NCI-H1417 (cell line): ENCODE results near the gene CYREN.
"Not testable (repeated sequence)": the region's sequence is repeated elsewhere in the genome, so short reads cannot be mapped to it uniquely, and the experiment has no call there.

Experiments
- DNase-seq, 3 experiments: peaks; one replicate each; lab custom pipeline; 2025; lab: John Stamatoyannopoulos, UW

CYREN gene

DNA sequence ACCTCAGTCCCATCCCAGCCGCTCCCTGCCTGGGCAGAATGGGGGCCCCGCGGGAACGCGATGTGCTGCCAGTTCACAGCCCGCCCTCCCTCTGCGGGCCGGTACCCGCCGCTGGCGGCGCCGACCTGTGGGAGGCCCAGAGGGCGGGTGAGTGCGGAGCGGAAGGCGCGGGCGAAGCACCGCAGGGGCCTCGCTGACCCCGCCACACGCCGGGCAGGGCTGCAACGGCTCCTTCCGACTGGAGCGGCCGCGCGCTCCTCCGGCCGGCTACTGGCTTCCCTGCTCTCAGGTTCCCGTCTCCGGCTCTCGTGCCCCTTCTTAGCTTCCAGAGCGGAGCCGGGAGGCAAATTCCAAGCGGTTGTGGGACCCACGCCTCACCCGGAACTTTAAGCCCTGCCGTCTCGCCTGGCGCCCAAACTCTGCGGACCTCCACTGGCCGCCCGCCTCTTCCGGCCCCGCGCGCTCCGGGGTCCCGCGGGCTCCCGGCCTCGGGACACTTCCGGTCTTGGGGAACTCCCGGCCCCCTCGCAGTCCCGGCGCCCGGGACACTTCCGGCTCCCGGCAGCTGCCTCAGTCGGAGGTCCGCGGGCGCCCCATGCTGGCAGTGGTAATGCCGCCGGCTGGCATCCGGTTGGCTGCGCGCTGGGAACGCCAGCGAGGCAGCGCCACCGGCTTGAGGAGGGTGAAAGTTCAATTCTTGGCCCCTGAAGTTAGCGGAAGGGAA lies at the start of gene CYREN:
CYREN (minus strand) TSS at position 434 of the 724 bp plus-strand sequence. CDS start 1,785 bp downstream, outside the sequence.
- DNase-seq, result peak; percentile 93 to 97 (median 97)

DNA sequence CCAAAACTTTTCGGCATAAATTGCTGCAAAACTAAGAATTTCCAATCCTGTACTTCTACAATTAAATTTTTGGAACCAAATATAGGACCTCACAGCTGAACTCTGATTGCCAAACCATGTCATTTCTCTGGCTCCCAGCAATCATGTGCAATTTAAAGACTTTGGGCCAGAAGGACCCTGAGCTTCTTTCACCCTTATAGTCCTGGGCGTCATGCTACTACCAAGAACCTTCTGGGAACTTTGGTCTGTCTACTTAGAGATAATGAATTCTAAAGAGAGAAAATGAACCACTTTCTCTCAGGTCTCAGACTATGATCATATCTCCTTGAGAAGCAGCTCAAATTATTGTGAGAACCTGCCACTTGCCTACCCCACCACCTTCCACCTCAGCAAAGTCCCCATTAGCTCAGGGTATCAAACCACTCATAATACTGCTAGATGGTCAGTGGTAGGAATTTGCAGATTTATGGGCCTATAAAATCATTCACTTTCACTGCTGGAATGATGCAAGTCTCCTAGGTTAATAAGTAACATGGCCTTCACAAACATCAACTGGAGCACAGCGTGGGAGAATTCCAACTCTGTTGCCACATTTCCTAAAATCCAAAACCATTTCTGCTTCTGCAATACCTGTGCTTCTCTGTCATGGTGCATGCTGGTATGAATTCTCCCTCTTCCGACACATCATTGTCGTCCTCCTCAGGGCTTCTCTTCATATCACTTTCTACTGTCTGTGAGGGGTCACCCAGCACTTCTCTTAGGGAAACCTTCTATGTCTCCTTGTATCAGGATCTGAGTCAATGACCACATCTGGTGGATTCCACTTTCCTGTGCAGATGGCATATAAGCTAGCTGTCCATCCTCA lies 47.4 kb upstream of the CYREN start:
- no peak for DNase-seq

GRCh38 chr7:135215698-135216097 lies 45.2 kb upstream of the CYREN start:
- no peak for DNase-seq

DNA sequence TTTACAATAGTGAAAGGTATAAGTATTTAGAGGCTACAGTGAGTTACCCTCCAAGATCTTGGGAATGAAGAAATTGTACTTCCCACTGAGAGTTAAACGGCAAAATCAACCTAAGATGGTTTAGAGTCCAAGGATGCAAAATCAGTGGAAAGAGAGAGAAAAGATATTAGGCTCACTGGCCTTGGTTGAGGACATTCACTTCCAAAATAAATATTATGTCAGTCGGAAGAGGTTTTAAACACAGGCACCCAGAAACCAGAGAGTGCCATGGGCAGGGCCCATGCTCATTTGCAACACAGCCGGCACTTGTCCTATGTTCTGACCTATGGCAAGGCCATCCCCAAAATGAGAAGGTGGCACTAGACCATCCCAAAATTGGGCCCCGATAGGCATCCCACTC lies 44.7 kb upstream of the CYREN start:
- no peak for DNase-seq

DNA sequence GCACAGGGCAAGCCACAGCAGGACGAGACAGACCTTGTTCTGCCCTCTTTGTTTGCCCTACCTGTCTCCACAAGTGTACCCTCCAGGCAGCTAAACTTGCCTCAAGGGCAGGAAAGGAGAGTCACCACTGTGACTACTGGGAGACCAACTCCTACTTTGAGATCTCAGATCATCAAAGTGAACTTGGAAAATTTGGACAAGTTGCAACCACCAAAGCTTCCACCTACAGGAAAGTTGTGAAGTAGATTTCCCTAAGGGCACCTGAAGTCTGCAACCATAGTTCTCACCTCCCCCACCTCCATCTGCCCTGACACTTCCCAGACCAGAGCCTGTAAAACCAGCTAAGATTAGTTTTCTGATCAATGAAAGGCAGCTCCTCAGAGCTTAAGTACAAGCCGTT lies 43.3 kb upstream of the CYREN start:
- no peak for DNase-seq

DNA sequence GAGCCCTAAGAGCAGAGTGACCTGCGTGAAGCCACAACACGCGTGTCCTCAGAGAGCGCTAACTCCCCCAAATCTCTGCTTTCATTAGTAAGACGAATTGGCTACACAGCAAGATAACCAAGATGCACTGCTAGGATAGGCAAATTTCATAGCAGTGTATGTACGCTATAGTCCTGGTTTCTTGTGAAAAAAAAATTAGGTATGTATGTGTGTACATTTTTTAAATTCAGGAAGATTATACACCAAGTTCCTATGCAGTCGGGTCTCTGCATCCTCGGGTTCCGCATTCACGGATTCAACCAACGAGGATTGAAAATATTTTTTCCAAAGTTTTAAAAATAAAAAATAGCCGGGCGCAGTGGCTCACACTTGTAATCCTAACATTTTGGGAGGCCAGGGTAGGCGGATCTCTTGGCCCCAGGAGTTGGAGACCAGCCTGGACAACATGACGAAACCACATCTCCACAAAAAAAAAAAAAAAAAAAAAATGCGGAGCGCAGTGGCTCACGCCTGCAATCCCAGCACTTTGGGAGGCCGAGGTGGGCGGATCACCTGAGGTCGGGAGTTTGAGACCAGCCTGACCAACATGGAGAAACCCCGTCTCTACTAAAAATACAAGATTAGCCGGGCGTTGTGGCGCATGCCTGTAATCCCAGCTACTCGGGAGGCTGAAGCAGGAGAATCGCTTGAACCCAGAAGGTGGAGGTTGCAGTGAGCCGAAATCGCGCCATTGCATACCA lies 41.6 kb upstream of the CYREN start:
- DNase-seq, result not testable (repeated sequence)

GRCh38 chr7:135211179-135211945 lies 40.9 kb upstream of the CYREN start, which contains the start of gene WDR91:
Gene WDR91 (minus strand): TSS chr7:135211526. CDS start chr7:135211502, 24 bp downstream.
- peak; percentile 98 for DNase-seq

DNA sequence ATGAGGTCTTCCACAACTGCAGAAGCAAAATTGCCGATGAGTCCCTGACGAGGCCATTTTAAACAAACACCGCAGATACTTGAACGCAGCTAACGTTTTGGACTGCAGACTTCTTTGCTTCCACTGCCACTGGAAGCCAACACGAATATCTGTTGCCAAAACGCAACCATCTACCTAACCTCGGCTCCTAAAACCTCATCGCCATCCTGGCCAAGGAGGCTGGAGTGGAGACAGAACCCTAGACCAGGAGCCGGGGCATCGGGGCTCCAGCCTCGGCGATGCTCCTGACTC lies 40.3 kb upstream of the CYREN start:
- DNase-seq, result peak in 1 of 3 experiments; percentile 83

- DNase-seq, result no peak
These were observed 38.8 kb upstream of the CYREN start for GRCh38 chr7:135209225-135209834.

DNA sequence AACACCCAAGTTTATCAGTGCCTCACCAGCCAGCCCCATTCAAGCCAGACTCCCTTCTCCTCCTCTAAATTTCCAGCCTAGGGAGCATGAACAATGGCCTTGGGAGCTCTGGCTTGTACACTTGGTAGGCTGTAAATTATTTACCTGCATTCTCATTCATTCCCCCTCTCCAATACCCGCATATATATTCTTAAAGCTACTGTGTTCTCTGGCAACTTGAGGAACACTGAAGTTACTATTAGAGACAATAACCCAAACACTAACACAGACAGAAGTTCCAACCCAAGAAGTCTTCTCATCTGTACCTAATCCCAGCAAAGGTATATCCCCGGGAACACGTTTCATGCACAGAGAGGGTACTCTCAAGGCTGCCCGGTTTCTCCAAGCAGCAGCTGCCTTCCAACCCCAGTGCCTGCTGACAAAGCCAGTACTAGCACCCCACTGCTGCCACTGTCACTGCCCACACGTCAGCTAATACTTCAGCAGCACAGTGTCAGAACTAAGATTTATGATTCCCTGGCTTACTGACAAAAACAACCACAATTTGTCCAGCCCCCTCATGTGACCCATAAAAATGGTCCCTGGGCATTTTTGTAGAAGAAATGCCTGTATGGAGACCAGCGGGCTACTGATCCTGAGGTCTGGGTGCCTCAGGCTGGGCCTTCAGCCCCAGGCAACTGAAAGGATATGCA lies 37.7 kb upstream of the CYREN start:
- no peak for DNase-seq

DNA sequence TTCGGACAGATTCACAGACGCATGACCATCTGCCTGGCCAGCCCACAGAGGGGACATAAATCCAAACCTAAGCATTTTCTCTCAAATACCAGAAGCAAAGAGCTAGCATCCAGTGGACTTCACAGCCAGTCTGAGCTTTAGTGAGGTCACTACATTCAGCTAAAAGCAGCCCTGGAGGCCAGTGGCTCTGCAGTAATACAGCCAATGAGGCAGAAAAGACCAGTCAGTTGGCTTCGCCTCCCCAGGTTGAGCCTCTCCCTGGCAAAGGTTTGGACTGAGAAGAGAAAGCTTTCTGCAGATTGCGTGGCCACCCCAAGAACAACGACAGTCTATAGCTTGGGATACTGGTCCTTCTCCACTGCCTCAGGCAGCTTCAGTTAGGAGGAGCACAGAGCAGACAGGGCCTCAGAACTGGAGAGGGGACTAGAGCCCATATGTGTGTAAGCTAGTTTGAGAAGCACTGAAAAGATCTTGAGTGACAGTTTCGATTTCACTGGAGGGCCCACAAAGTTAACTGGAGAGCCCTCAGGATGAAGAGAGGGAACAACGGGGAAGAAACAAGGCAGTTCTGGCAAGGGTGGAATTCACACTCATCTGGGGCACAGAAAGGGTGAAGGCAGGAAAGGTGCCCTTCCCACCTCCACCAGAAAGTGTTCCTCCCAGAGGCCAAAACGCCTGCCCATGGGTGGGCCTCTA lies 37.0 kb upstream of the CYREN start:
- DNase-seq, result no peak

DNA sequence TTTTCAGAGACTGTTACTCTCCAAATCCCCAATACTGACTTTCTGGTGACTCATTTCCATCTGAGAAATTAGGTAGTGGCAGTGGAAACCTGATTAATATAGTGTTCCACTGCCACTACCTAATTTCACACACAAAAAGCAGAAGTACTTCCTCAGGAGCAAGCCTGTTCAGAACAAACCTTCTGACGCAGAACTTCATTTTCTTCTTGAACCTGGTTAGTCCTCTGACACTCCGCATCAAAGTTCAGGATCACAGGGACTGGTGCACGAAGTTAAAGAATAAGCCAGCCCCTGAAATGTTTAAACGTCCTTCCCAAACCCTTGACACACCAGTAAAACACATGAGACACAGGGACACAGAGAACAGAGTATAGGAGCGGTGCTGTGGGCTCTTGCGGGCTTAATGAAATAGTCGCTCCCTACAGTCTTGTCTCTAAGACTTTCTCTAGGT lies 36.5 kb upstream of the CYREN start:
- no peak for DNase-seq

DNA sequence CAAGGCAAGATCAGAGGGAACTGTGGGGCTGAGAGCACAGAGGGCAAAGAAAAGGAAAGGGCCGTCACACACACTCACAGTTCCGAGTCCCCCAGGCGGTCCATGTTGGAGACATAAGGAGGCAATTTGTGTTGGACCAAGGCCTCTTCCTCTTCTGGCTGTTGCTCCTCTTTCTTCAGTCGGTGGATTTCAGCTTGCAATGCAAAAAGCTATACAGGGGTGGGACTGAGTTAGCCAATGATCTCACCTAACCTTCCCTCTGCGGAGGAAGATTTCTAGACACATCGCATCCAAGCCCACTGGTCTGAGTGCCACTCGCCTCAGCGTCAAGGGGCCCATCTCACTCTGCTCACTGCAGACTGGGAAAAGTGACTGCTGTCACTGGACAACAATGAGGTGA lies 35.3 kb upstream of the CYREN start:
- DNase-seq, result no peak

GRCh38 chr7:135204876-135205275 lies 34.4 kb upstream of the CYREN start:
- DNase-seq, result no peak

- DNase-seq, result no peak
These were observed 33.8 kb upstream of the CYREN start for GRCh38 chr7:135204341-135204749.

GRCh38 chr7:135201350-135201749 lies 30.8 kb upstream of the CYREN start:
- DNase-seq, result no peak

- no peak for DNase-seq
These were observed 30.4 kb upstream of the CYREN start for GRCh38 chr7:135200821-135201331.

DNA sequence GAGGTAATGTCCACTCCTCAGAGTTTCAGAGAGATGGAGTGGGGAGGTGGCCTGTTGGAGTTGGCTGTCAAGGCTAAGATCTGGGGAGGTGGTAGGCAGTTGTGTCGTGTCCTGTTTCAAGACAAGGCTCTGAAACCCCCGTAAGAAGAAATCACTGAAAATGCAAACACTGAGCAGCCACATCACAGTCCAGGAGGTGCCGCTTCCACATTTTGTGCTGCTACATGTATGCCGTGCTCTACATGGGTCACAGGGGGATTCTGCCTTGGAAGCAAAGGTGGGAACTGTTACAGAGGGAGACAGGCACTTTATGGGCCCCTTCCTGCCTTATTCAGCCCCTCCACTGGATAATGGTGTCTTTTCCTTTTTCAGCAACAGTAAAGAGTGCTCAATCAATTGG lies 28.9 kb upstream of the CYREN start:
- no peak for DNase-seq

GRCh38 chr7:135197906-135198655 lies 27.6 kb upstream of the CYREN start:
- DNase-seq, result no peak
